NCI-H1417 treated with DMSO at 0.1 percent for 48 hours (cell line): ENCODE results near the gene ARID5A.

ENCODE experiments used
- DNase-seq: peaks from one replicate; lab custom pipeline; 2025; lab: John Stamatoyannopoulos, UW

Gene ARID5A

DNA sequence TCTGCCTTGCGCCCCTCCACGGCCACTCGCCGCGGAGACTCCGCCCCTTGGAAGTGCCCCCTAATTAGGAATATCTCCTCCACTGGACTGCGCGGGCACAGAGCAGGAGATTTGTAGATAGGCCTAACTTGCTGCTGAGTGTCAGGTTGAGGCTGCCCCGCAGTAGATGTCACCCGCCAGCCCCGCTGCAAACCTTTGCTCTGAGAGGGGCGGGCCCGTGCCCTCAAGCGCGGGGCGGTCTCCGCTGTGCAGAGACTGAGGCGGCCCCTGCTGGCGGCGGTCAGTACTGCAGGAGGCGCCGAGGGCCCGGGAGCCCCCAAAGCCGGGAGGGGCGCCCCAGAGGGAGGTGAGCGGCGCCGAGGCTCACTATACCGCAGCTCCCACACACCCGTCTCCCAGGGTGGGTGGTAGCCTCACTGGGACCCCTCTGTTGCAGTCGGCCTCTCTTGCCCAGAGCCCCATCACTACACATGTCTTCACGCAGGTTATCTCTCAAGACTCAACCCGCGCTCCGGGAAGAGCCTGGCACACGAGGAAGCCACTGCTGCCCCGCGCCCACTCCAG lies 28.5 kb upstream of the ARID5A start:
- peak; percentile 0 for DNase-seq

DNA sequence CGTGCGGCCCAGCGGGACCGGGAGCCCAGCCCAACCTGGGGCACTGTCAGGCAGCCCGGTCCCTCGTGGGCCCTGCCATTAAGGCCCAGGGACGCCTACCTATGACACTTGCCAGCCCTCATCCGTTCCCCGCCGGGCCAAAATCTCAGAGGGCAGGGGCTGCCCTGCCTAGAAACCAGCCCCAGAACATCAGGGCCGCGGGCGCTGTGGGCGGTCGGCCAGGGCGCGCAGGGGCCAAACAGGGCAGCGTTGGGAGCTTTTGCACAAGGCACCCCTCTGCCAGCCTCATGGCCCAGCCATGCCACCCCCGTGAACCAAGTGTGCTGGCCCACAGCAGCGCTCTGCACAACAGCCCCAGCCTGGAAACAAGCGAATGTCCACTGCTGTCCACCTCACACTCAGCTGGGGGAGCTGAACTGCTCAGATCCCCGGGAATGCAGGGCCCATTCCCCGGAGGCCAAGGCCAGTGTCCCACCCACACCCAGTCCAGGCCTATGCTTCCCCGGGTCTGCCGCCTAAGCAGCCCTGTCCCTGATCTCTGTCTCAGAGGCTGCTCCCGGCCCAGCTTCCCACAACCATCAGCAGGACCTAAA lies 27.9 kb upstream of the ARID5A start:
- no peak for DNase-seq

DNA sequence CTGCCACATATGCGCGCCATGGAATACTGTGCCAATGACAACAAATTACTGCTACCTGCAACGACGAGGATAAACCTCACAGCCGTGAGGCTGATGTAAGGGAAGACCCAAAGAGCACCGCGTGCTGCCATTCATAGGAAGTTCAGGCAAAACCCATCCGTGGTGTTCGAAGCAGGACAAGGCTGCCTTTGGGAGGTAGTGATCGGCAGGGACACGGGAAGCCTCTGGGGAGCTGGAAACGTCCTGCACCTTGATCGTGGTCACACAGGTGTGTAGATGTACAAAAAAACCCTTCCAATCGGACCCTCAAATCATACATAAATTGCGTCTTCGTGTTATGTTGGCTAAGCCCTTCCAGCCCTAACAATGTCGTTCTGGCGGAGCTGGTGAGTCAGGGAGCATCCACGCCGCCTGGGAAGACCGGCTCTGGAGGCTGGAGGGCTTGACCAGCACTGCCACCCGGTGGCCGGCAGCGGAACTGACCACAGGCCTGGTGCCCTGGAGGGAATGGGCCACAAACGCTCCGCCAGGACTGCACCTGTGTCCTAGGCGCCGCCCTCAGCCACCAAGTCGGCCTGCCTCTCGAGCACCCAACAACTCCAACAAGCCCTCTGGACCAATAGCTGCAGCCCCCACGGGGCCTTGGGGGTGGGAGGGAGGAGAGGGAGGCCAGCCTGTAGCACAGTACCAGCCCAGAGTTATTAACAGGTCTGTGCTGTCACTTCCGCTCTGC lies 27.3 kb upstream of the ARID5A start:
- DNase-seq = peak; percentile 4

- DNase-seq = no peak
Measured at GRCh38 chr2:96509847-96510230, 26.7 kb upstream of the ARID5A start.

DNA sequence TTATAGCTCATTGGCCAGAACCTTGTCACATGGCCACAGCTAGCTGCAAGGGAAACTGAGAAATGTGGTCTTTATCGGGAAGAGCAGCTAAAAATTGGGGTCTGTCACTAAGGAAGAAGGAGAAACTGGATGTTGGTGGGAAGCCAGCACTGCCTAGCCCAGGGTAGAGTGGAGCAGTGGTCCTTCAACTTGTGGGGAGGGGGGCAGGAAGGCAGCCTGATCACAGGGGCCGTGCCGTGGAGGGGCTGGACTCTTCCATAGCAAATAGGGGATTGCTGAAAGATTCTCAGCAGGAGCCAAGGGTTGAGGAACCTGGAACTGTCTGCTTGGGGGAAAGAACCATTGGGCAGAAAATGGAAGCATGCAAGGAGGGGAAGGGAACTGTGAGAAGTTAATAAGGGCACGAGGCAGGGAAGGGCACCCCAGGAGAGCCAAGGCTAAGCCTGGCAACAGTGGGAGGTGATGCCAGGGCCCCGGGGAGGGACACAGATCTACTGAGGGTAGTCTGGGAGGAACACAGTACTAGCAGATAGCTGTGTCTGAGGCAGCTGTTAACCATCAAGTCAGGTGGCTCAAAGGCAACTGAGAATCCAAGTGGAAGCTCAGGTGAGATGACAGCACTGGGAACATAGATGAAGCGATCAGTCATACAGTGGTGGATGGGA lies 25.5 kb upstream of the ARID5A start:
- DNase-seq = no peak

DNA sequence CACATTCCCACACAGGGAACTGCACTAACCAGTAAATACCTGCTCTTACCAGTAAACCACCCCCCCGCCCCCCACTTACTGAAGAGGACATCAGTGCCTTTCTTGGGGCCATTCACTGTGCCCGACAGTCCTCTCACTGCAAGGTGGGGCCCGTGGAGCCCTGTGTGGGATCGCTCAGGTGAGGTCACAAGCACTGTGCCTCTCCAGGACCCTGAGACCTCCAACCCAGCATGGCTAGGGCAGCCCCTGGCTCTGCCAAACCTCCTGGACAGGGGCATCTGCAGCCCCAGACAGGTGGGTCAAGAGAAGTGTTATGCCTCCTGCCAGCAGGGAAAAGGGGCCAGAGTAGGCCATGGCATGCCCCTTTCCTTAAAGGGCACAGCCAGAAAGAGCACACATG lies 24.7 kb upstream of the ARID5A start:
- DNase-seq = no peak

- DNase-seq = no peak
Measured at GRCh38 chr2:96512341-96512740, 24.2 kb upstream of the ARID5A start.

DNA sequence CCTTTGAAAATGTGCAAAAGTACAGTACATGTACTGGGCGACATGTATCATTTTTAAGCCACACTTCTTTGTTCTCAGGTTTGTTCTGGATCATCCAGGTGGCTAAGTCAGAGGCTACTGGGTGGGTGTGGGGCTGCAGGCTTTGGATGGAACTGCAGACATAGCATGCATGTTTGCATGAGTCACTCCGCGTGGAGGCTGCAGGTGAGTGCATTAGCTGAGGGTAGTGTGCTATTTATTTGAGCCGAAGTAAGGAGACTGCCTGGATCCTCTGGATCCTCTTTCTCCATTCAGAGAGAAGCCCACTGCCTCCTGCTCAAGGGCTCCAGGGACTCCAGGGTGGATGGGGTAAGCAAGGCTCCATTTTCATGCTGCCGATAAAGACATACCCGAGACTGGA lies 22.0 kb upstream of the ARID5A start:
- DNase-seq = no peak

DNA sequence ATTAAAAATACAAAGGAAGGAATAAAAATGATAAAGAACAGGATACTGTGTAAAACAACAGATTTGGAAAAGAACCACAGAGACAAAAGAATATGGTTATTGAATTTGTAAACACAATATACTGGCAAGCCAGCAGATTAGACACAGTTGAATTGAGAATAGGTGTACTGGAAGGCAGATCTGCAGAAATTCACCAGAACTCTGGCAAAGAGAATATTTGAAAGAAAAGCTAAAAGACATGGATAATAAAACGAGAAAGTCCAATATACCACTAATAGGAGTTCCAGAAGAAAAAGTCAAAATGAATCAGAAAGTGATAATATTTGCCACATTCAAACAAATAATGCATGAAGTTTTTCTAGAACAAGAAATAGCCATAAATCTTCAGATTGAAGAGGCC lies 19.5 kb upstream of the ARID5A start:
- DNase-seq = no peak

- DNase-seq = no peak
Measured at GRCh38 chr2:96520231-96520630, 16.3 kb upstream of the ARID5A start.

GRCh38 chr2:96520697-96521096 lies 15.9 kb upstream of the ARID5A start:
- DNase-seq = no peak

GRCh38 chr2:96521219-96521618 lies 15.3 kb upstream of the ARID5A start:
- DNase-seq = no peak

DNA sequence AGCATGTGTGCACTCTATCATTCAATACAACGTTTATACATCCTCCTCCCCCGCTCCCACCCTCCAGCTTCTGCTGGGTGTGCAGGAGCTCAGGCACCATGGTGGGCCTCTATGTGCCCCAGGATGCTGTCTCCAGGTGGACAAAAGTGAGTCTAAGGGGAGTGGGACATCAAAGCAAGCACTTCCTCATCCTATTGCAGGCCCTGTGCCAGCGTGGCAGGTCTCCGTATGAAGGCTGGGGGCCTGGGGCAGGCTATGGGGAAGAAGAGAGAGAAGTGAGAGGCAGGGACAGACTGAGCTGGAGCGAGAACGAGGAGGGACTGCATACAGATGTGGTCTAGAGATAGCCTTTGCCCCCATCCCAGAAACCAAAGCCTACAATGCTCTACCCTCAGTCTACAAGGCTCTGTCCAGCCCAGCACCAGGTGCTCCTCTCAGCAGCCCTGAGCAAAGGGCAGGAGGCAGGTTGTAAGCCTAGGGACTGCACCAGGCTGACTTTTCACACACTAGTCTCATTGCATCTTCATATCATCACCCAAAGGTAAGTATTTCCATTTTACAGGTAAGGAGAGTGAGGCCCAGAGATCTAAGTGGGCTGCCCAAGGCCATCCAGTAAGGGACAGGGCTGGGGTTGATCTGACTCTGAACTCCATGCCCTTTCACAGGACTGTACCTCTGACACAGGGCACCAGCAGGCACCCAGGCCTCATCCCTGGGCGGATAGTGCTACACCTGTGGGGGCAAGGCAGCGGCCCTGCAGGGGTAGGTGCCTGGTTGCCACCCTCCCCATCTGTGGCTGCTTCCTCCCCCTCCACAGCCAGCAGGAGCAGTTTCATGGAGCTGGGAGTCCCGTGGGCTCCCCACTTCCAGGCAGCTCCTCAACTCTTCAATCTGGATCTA lies 14.0 kb upstream of the ARID5A start:
- no peak for DNase-seq

DNA sequence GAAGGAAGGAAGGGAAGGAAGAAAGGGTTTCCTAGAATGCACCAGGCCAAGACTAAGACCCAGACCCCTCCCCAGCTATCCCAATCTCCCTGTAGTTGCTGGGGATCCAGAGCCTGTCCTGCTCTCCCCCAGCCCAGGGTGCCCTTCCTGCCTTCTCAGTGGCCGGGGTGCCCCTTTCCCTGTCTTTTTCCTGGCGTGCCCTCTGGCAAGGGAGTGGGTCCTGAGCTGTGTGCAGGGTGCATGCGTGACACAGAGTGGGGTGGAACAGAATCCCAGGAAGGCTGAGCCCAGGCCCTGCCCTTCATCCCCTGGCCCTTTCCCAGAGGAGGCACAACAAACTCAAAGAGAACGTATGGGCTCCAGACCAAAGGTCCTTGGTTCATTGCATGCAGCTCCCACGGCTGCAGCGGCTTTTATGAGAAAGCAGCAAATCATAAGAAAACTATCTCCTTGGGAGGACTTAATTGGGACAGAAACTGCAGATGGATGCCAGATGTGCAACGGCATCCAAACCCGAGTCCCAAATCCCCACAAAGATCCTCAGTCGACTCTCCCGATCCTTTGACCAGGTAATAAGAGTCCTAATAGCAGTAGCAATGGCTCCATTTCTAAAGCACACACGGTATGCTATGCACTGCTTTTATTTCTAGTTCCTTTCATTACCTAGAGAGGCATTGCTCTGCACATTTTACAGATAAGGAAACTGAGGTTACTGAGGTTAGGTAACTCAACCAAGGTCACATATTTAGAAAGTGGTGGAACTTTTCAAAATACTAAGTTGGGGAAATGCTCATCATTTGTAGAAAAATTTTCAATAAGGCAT lies 12.7 kb upstream of the ARID5A start:
- no peak for DNase-seq

DNA sequence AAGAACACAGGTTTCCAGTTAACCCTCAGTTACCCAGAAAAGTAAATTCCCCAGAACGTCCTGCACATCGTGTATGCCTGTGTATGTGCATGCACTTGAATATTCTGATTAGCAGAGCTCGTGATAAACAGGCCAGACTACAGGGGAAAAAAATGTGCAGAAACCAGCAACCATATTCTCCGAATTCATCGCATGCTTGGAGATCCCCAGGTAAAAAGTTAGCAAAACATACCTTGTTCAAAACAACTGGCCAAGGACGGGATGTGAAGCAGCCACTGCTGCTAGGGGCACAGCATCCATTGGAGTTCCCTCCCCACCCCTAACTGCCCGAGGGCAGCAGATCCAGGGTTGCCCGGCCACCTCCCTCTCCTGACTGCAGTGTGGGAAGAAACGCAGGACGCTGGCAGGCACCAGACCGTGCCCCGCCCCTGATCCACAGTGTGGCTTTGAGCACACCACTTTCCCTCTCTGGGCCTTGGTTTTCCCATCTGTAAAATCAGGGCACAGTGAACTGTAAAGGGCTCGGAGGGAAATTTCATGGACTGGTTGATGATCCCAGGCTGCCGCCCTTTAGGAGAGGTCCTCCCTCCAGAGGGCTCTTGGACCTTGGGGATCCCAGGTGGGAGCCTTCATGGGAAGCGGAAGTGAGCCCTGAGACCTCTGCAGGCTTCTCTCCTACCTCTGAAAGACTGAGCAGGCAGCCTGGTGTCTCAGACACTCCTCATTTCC lies 11.9 kb upstream of the ARID5A start:
- DNase-seq = no peak

DNA sequence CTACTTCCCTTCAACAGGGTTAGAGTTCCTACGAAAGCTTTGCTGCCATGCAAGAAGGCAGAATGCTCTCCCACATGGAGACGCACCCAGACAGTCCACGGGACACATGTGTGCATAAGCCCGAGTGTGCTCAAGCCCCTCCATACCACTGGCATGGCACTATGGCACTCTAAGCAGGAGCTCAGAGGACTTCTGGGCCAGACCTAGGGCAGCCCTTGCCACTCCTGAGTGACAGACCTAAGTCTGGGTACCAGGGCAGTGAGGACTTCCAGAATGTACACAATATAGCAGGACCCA lies 11.4 kb upstream of the ARID5A start:
- no peak for DNase-seq

DNA sequence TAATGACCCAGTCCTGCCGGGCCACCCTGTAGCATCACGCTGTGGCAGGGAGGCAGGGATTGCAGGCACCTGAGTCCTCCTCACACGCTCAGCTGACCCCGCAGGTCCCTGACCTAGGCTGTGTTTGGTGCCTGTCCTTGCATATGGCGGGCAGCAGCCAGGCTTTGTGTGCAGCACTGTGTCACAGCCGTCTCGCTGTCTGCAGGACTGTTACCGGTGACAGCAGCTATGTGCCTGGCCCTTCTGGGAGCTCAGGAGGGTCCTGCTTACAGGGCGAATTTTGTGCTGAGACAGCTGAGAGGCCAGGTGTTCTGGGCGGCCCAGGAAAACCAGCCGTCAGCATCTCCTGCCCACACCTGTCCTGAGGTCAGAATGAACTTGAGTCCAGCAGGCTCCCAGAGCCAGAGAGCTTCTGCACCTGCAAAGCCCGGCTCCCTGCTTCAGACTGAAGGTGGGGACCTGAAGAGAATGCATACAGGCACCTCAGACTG lies 10.4 kb upstream of the ARID5A start:
- DNase-seq = no peak

GRCh38 chr2:96526615-96527285 lies 9.8 kb upstream of the ARID5A start:
- DNase-seq = no peak

DNA sequence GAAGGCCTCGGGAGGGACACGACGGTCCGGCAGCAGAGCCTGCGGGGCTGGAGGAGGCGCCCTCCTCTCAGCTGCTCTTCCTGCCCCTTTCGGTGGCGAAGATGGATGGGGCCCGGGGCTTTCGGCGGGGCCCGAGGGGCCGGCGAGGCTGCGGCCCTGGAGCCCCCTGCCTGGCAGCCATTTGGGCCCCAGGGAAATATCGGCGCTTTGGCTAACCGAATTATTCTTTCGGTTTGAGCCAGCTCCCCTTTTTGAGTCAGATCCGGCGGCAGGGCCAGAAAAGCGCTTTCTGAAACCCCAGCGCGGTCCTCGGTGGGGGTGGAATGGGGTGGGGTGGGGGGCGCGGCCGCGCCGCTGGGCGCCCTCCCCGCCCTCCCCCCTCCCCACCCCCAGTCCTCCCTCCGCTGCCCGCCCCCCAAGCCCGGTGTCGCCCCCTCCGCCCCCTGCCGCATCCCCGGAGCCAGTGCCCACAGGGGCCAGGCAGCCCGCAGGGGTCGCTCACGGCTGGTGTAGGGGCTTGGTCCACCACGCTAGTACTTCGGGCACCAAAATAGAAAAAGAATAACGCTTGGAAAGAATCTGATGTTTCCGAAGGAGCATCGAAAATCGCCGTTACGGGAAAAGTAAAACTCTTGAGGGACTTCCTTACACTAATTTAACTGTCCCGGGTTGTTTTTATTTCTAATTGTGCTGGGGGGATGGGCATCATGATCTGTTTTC lies 9.1 kb upstream of the ARID5A start:
- no peak for DNase-seq
